ENCODE data around the gene ZNF37A.

Gene ZNF37A

DNA sequence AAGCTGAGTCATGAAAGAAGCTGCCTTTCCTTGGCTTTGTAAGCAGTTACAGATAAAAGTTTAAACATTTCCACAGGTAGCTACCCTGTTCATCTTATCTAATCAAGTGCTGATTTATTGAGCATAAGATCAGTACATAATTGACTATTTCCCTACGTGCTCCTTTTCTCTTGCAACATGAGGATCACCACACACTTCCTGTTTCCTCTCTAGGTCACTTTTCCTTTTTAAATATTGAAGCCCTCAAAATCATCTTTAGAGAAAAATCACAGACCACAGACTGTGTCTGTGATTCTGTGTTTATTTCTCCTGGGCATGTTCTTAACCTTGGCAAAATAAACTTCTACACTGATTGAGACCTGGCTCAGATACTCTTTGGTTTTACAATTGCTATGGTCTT lies 69.5 kb downstream of the ZNF37A start:
- DNase-seq, result no peak
- Mint-ChIP-seq H3K27ac (no peak overlapping the region), H3K9me3 (peaks cover 6 to 18% of the 10 kb centered on the region in 2 donors), H3K27me3 (peaks cover 0 to 6% of the 10 kb centered on the region in 2 donors), H3K4me1 (ENCODE audit: low read depth in 2 of 2) (no peaks in the 10 kb centered on the region), H3K4me3 (no peak overlapping the region), H3K36me3 (ENCODE audit: insufficient read depth) (peaks cover 4% of the 10 kb centered on the region)
- no peak for ATAC-seq (replicated peaks)

DNA sequence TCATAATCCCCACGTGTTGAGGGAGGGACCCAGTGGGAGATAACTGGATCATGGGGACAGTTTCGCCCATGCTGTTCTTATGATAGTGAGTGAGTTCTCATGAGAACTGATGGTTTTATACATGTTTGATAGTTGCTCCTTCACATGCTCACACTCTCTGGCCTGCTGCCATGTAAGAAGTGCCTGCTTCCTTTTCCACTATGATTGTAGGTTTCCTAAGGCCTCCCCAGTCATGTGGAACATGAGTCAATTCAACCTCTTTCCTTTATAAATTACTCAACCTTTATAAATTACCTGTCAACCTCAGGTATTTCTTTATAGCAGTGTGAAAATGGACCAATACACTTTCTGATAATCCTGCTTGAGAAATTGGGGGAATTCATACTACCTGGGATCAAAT lies 80.2 kb downstream of the ZNF37A start:
- Mint-ChIP-seq H3K27ac (no peak overlapping the region), H3K9me3 (peaks cover 0 to 2% of the 10 kb centered on the region in 2 donors), H3K36me3 (ENCODE audit: insufficient read depth) (no peaks in the 10 kb centered on the region), H3K4me3 (no peak overlapping the region), H3K4me1 (ENCODE audit: low read depth in 2 of 2) (no peaks in the 10 kb centered on the region), H3K27me3 (no peaks in the 10 kb centered on the region)
- DNase-seq (no peak), ATAC-seq (replicated peaks) (no peak)

- H3K4me3 Mint-ChIP-seq, result no peak overlapping the region
- H3K4me1 Mint-ChIP-seq (ENCODE audit: low read depth in 2 of 2), result no peaks in the 10 kb centered on the region
- H3K27ac Mint-ChIP-seq, result no peak overlapping the region
- H3K36me3 Mint-ChIP-seq (ENCODE audit: insufficient read depth), result peaks cover 2% of the 10 kb centered on the region
- DNase-seq (no peak), ATAC-seq (replicated peaks) (no peak)
- peaks cover 11 to 13% of the 10 kb centered on the region in 2 donors for H3K9me3 Mint-ChIP-seq
- H3K27me3 Mint-ChIP-seq, result peaks cover 14 to 29% of the 10 kb centered on the region in 2 donors
Measured at GRCh38 chr10:38184477-38184876, 90.3 kb downstream of the ZNF37A start.

Measured in effector memory CD8-positive, alpha-beta T cell (primary cell).